GM15510 (cell line): ENCODE measurements around the gene LRRC74B.

Experiments
- POLR2A ChIP-seq: IDR thresholded peaks from 3 replicates; pipeline ENCODE4 v1.6.1; 2011; ENCODE audit warnings: borderline replicate concordance; ENCODE audit not compliant: insufficient read length; ENCODE audit errors: extremely low read depth

LRRC74B gene

DNA sequence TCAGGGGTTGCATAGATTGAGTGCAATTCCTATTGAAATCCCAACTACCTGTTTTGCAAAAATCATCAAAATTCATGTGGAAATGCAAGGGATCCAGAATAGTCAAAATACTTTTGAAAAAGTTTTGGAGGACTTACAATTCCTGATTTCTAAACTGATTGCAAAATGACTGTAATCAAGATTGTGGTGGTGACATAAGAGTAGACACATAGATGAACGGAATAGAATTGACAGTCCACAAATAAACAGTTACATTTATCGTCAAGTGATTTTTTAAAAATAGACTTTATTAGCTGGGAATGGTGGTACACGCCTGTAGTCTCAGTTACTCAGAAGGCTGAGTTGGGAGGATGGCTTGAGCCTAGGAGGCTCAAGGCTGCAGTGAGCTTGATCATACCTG is 10.8 kb upstream of the LRRC74B start:
- TF ChIP-seq POLR2A, result no peak

DNA sequence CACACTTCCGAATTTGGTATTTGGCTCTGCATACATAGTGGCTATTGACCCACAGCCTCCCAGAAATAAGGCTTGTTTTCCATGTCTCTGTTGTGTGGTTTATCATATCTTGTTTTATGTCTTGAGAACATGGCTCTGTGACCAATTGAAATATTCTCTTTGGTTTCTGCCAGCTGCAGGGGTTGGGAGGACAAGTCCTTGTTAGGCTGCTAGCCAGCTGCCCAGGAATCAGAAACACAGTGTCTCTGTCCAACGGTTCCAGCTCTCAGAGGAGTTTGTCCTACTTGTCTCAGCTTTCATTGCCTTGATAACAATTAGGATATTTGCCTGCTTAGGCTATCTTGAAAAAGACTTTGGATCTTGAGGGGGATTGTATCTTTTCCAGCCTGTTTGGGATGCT is 7.3 kb upstream of the LRRC74B start:
- TF ChIP-seq POLR2A, result no peak

DNA sequence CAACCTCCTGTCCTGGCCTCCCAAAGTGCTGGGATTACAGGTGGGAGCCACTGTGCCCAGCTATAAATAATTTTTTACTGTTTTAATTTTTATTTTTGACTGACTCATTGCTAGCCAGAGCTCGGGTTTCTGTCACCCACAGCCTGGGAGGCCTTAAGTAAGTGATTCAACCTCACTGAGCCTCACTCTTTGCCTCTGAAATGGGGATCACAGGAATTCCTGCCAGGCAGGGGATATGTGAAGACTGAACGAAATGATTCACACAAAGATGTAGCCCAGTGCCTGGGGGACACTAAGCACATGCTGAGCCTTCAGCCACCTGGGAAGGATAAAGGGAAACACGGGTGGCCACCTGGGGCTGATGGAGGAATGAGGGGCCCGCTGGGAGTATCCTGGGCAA is 3.8 kb upstream of the LRRC74B start:
- TF ChIP-seq POLR2A, result no peak

- no peak for TF ChIP-seq POLR2A
These were observed 2.5 kb upstream of the LRRC74B start for GRCh38 chr22:21042978-21043859.

DNA sequence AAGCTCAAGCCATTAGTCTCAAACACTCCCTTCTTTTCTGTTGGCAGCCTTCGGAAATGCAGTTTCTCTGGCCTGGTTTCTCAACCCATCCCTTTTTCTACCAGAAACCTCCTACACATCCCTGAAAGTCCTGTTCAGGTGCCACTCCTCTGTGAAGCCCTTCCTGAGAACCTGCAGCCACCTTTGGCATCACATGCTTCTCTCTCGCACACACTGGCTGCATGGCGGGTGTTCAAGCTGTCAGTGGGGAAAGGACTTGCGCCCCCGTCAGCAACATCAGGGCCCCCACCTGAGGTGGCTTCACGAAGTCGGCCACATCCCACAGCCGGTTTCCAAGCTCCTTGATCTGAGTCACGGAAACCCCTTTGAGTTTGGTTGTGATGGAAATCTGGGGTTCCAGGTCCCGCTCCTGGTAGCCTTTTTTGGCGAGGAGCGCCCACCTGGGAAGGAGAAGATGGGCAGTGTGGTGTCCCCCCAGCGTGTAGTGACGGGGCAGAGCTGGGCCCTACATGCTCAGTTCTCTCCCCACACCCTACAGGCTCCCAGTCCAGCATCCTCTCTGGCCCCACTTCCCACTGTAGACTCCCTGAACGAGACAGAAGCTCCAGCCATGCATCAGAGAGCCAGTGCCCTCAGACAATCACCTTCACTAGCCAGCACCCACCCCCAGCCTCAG is 1.7 kb upstream of the LRRC74B start:
- no peak for TF ChIP-seq POLR2A

GRCh38 chr22:21044931-21045584 is 688 bp upstream of the LRRC74B start:
- no peak for TF ChIP-seq POLR2A

- no peak for TF ChIP-seq POLR2A
These were observed 1.4 kb downstream of the LRRC74B start for GRCh38 chr22:21047035-21047661.

DNA sequence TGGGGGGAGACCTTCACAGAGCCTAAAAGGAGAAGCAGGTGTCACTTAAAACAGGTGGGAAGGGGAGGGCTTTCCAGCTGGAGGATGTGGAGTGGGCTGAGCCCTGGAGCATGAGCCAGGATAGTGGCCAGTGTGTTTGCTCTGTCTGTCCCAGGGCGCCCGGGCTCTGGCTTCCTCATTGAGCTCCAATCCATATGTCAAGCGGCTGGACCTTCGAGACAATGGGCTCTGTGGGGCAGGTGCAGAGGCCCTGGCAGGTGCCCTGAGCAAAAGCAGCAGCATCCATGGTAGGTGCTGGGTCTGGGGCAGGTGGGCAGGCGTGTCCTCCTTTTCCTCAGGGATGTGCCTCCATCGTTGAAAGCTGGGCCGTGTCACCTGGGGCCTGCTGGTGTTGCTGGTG is 2.0 kb downstream of the LRRC74B start:
- TF ChIP-seq POLR2A, result no peak

GRCh38 chr22:21051145-21051830 is 5.5 kb downstream of the LRRC74B start:
- no peak for TF ChIP-seq POLR2A

GRCh38 chr22:21051831-21052400 is 6.2 kb downstream of the LRRC74B start:
- no peak for TF ChIP-seq POLR2A

GRCh38 chr22:21052715-21053459 is 7.1 kb downstream of the LRRC74B start:
- TF ChIP-seq POLR2A, result no peak

- TF ChIP-seq POLR2A, result no peak
These were observed 8.4 kb downstream of the LRRC74B start for GRCh38 chr22:21054046-21054713.

- no peak for TF ChIP-seq POLR2A
These were observed 9.2 kb downstream of the LRRC74B start for GRCh38 chr22:21054714-21055563.

DNA sequence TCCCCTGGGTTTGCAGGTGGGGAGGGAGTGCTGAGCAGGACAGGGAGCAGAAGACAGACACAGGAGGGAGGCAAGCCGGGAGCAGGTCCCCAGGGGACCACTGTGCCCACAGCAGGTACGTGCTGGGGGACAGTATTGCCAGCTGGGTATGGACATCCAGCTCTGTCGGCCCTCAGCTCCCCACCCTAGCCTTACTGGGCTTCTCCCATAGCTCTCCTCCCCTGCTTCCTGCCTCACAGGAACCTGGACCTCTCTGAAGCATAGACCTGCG is 9.8 kb downstream of the LRRC74B start:
- no peak for TF ChIP-seq POLR2A
